Mucosa of rectum (tissue), 2 donors: Measurements from ENCODE around the gene DKK2.

ENCODE experiments used
- H3K27ac ChIP-seq, 2 donors: one replicate each; pipeline ENCODE4 v1.7.0; 2013; ENCODE audit warnings: inconsistent platforms in 2 of 2, low read depth in 2 of 2, low read length in 2 of 2
- H3K27me3 ChIP-seq, 2 donors: one replicate each; pipeline ENCODE4 v1.7.0; 2013; ENCODE audit warnings: low read length in 2 of 2; ENCODE audit not compliant: control insufficient read depth in 2 of 2, insufficient read depth in 2 of 2
- H3K36me3 ChIP-seq, 2 donors: one replicate each; pipeline ENCODE4 v1.7.0; 2013; ENCODE audit warnings: low read length in 2 of 2; ENCODE audit not compliant: control insufficient read depth in 2 of 2, insufficient read depth in 2 of 2
- H3K4me1 ChIP-seq, 2 donors: one replicate each; pipeline ENCODE4 v1.7.0; 2013; ENCODE audit warnings: low read length in 2 of 2, mild to moderate bottlenecking in 1 of 2; ENCODE audit not compliant: control insufficient read depth in 2 of 2, insufficient read depth in 2 of 2
- H3K4me3 ChIP-seq, 2 donors: one replicate each; pipeline ENCODE4 v1.7.0; 2013; ENCODE audit warnings: low read length in 2 of 2
- H3K9ac ChIP-seq, 2 donors: one replicate each; pipeline ENCODE4 v1.7.0; 2013; ENCODE audit warnings: low read length in 2 of 2, low read depth in 1 of 2, mild to moderate bottlenecking in 1 of 2
- H3K9me3 ChIP-seq, 2 donors: one replicate each; pipeline ENCODE4 v1.7.0; 2013; ENCODE audit warnings: low read length in 2 of 2; ENCODE audit not compliant: control insufficient read depth in 2 of 2
- donor health status: healthy.
- donor health status: Normal muscosa, but diverticular disease.

Gene DKK2

DNA sequence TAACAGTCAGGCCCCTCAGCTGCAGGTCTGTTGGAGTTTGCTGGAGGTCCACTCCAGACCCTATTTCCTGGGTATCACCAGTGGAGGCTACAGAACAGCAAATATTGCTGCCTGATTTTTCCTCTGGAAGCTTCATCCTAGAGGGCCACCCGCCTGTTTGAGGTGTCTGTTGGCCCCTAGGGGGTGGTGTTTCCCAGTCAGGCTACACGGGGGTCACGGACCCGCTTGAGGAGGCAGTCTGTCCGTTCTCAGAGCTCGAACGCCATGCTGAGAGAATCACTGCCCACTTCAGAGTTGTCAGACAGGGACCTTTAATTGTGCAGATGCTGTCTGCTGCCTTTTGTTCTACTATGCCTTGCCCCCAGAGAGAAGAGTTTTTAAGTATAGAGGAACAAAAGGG is 160.8 kb downstream of the DKK2 start:
- H3K4me1 ChIP-seq: no peaks in the 10 kb centered on the region
- H3K27ac ChIP-seq: no peak overlapping the region
- no peak overlapping the region for H3K4me3 ChIP-seq
- H3K9me3 ChIP-seq: no peaks in the 10 kb centered on the region
- H3K27me3 ChIP-seq: no peaks in the 10 kb centered on the region
- no peaks in the 10 kb centered on the region for H3K36me3 ChIP-seq
- H3K9ac ChIP-seq: no peak overlapping the region
